ENCODE data around the gene LAMA3. TPM values are rescaled to one million over a fixed set of nuclear protein-coding genes. Genes with fewer than 3 reads are reported as not detected.

The LAMA3 gene
- total and polyA plus RNA-seq, 10 of the 15 experiments (the other 5 are each of a cell fraction or from before 2014, with no cell fraction given), result 0.37 to 6.5 (median 5.4) TPM

DNA sequence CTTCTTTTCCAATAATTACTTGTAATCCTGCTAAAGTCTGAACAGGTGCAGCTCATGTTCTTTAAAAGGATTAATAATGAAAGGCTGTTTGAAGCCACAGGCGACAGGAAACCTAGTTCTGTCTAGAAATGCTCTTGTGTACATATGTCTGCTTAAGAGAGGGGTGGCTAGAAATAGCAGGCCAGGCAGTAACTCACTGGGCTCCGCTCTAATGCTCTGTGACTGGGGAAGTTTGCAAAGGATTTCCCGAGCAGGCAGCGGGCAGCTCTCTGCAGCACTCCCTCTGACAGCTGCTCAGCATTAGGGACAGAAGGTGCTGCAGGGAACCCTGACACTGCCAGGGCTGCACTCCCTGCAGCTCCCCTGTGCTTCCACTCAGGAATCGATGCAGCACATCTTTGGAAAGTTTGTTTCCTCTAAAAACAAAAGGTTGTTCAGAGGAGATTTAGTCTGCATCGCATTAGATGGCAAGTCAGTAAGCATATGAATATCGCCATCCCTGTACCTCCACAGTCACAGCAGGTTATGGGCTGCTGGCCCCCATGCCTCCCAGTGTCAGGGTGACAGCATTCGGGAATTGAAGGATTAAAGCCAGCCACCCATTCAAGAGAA is 292.2 kb downstream of the LAMA3 start (continued):
- TF ChIP-seq CBX5 (IDR thresholded peaks at IDR 0.05; ENCODE audit: low read depth) (peak; percentile 86; the same call in 1 of the 2 replicates), PAX8 (IDR thresholded peaks at IDR 0.05) (no peak), CREB1 (IDR thresholded peaks at IDR 0.05; ENCODE audit: low read depth) (no peak), IRF4 (IDR thresholded peaks at IDR 0.05; ENCODE audit: low read depth, low read length) (no peak), TCF12 (IDR thresholded peaks at IDR 0.05; ENCODE audit: low read depth, low read length) (peak; percentile 61; the same call in 1 of the 2 replicates), BRCA1 (IDR thresholded peaks at IDR 0.05; ENCODE audit: low read depth, low read length) (no peak), ASH2L (IDR thresholded peaks at IDR 0.05; ENCODE audit: borderline replicate concordance, low read depth) (no peak), ZNF622 (IDR thresholded peaks at IDR 0.05) (no peak), NFIC (IDR thresholded peaks at IDR 0.05; ENCODE audit: low read depth, low read length) (peak; percentile 73), MTA3 (IDR thresholded peaks at IDR 0.05; ENCODE audit: borderline replicate concordance, low read length) (no peak), DPF2 (IDR thresholded peaks at IDR 0.05) (no peak), SMAD1 (IDR thresholded peaks at IDR 0.05; ENCODE audit: low read depth, partially characterized antibody) (no peak), SMARCA5 (IDR thresholded peaks at IDR 0.05) (no peak), YBX1 (IDR thresholded peaks at IDR 0.05) (no peak), IKZF1 (conservative IDR thresholded peaks at IDR 0.05) (0 out of 2 replicates have a peak, but pooled peaks have one; percentile 18), CEBPB (IDR thresholded peaks at IDR 0.05; ENCODE audit: borderline replicate concordance in 1 of 2, low read depth in 2 of 2, low read length in 2 of 2) (no peak), ETV6 (conservative IDR thresholded peaks at IDR 0.05 in 1 of 2, IDR thresholded peaks at IDR 0.05 in 1 of 2; ENCODE audit: borderline replicate concordance in 1 of 2, low read depth in 1 of 2) (peak in 1 of 2 experiments; percentile 47; a peak in 1 of 4 replicates), KAT2A (conservative IDR thresholded peaks at IDR 0.05; ENCODE audit: control insufficient read depth, low read depth, low read length) (no peak), BACH1 (IDR thresholded peaks at IDR 0.05; ENCODE audit: borderline replicate concordance) (no peak)
- TF ChIP-seq, protein P1, sequence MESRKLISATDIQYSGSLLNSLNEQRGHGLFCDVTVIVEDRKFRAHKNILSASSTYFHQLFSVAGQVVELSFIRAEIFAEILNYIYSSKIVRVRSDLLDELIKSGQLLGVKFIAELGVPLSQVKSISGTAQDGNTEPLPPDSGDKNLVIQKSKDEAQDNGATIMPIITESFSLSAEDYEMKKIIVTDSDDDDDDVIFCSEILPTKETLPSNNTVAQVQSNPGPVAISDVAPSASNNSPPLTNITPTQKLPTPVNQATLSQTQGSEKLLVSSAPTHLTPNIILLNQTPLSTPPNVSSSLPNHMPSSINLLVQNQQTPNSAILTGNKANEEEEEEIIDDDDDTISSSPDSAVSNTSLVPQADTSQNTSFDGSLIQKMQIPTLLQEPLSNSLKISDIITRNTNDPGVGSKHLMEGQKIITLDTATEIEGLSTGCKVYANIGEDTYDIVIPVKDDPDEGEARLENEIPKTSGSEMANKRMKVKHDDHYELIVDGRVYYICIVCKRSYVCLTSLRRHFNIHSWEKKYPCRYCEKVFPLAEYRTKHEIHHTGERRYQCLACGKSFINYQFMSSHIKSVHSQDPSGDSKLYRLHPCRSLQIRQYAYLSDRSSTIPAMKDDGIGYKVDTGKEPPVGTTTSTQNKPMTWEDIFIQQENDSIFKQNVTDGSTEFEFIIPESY (IDR thresholded peaks at IDR 0.05), result no peak
- TF ChIP-seq, protein P2, sequence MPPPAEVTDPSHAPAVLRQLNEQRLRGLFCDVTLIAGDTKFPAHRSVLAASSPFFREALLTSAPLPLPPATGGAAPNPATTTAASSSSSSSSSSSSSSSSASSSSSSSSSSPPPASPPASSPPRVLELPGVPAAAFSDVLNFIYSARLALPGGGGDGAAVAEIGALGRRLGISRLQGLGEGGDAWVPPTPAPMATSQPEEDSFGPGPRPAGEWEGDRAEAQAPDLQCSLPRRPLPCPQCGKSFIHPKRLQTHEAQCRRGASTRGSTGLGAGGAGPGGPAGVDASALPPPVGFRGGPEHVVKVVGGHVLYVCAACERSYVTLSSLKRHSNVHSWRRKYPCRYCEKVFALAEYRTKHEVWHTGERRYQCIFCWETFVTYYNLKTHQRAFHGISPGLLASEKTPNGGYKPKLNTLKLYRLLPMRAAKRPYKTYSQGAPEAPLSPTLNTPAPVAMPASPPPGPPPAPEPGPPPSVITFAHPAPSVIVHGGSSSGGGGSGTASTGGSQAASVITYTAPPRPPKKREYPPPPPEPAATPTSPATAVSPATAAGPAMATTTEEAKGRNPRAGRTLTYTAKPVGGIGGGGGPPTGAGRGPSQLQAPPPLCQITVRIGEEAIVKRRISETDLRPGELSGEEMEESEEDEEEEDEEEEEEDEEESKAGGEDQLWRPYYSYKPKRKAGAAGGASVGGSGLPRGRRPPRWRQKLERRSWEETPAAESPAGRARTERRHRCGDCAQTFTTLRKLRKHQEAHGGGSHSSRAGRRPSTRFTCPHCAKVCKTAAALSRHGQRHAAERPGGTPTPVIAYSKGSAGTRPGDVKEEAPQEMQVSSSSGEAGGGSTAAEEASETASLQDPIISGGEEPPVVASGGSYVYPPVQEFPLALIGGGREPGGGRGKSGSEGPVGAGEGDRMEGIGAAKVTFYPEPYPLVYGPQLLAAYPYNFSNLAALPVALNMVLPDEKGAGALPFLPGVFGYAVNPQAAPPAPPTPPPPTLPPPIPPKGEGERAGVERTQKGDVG (CRISPR knock-in tag; IDR thresholded peaks at IDR 0.05), result no peak
- TF ChIP-seq, protein P3, sequence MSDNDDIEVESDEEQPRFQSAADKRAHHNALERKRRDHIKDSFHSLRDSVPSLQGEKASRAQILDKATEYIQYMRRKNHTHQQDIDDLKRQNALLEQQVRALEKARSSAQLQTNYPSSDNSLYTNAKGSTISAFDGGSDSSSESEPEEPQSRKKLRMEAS (IDR thresholded peaks at IDR 0.05; ENCODE audit: low read depth, low read length), result no peak
- TF ChIP-seq, protein P4, sequence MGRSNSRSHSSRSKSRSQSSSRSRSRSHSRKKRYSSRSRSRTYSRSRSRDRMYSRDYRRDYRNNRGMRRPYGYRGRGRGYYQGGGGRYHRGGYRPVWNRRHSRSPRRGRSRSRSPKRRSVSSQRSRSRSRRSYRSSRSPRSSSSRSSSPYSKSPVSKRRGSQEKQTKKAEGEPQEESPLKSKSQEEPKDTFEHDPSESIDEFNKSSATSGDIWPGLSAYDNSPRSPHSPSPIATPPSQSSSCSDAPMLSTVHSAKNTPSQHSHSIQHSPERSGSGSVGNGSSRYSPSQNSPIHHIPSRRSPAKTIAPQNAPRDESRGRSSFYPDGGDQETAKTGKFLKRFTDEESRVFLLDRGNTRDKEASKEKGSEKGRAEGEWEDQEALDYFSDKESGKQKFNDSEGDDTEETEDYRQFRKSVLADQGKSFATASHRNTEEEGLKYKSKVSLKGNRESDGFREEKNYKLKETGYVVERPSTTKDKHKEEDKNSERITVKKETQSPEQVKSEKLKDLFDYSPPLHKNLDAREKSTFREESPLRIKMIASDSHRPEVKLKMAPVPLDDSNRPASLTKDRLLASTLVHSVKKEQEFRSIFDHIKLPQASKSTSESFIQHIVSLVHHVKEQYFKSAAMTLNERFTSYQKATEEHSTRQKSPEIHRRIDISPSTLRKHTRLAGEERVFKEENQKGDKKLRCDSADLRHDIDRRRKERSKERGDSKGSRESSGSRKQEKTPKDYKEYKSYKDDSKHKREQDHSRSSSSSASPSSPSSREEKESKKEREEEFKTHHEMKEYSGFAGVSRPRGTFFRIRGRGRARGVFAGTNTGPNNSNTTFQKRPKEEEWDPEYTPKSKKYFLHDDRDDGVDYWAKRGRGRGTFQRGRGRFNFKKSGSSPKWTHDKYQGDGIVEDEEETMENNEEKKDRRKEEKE (IDR thresholded peaks at IDR 0.05), result no peak

Measured in GM12878 (cell line).